ENCODE results near the gene SLC38A1. TPM values are rescaled to one million over a fixed set of nuclear protein-coding genes. Genes with fewer than 3 reads are reported as not detected.

The SLC38A1 gene
- polyA plus RNA-seq, 1 of the 3 experiments (the other 2 are of a cell fraction): 20.7 TPM

- no peaks in the 10 kb centered on the region for H3K4me1 ChIP-seq (ENCODE audit: control insufficient read depth in 1 of 2, insufficient read depth in 2 of 2, low read depth in 1 of 2, low read length in 1 of 2)
- WGBS (ENCODE audit: low lambda C conversion rate): 81% methylated on average over 5 of the region's 5 CpGs
- peak; percentile 52 for TF ChIP-seq CTCF (IDR thresholded peaks at IDR 0.05)
- TF ChIP-seq RAD21 (IDR thresholded peaks at IDR 0.05; ENCODE audit: low read length): peak; percentile 77
- peak; percentile 58 for TF ChIP-seq SMC3 (IDR thresholded peaks at IDR 0.05; ENCODE audit: low read depth, low read length)
- no peak for TF ChIP-seq TCF12 (IDR thresholded peaks at IDR 0.05)
- 0 out of 2 replicates have a peak, but pooled peaks cover 6% of the 10 kb centered on the region for H3K9me3 ChIP-seq
- H3K4me2 ChIP-seq: no peak overlapping the region
- no peak overlapping the region; a peak in 1 of 4 replicates for H3K4me3 ChIP-seq (ENCODE audit: low read depth in 2 of 2, low read length in 1 of 2)
- H3F3A ChIP-seq (replicated peaks; ENCODE audit: insufficient read depth): no peaks in the 10 kb centered on the region
- no peaks in the 10 kb centered on the region for H3K36me3 ChIP-seq (replicated peaks in 1 of 2; ENCODE audit: control insufficient read depth in 1 of 2, insufficient read depth in 2 of 2, low read length in 1 of 2)
- H4K20me1 ChIP-seq (ENCODE audit: insufficient read depth): no peaks in the 10 kb centered on the region
- H3K27me3 ChIP-seq (ENCODE audit: insufficient read depth): no peaks in the 10 kb centered on the region
- DNase-seq: peak; percentile 54
- H3K9ac ChIP-seq: no peak overlapping the region
- ChIA-PET CTCF (interaction anchor here (0.6 to 4.2 kb wide), 23 partner anchors 10 to 717 kb away, joined by 3 to 23 read pairs (median 3); no protein-coding TSS in a partner anchor), POLR2A (no interaction called here)
- H3K79me2 ChIP-seq (ENCODE audit: insufficient read depth): no peaks in the 10 kb centered on the region
- no peak overlapping the region for H2AFZ ChIP-seq (ENCODE audit: low read depth)
- no peaks in the 10 kb centered on the region for H3K9me2 ChIP-seq
- H3K27ac ChIP-seq (ENCODE audit: low read depth in 2 of 2, low read length in 1 of 2): no peak overlapping the region
These were observed 34.3 kb upstream of the SLC38A1 start for GRCh38 chr12:46303039-46303666.

DNA sequence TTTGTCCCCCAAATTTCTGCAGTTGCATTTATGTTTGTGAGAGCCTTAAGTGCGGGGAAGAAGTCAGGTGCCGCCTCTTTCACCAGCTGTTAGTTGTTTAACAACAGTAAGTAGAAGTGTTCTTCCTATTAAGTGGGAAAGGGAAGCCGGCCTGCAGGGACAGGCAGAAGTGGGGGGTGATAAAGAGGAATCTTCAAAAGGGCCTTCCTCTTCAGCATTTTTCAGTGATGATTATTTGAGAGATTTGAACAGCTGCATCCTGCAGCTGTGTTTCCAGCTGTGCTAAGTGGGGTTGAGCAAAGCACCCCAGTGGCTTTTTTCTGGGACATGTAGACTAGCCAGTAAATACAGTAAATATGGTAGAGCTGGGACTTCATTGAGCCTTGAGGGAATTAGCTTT is 32.1 kb upstream of the SLC38A1 start:
- no peaks in the 10 kb centered on the region for H3K79me2 ChIP-seq (ENCODE audit: insufficient read depth)
- ChIA-PET CTCF (interaction anchor here (0.8 to 4.2 kb wide), 4 partner anchors 147 to 178 kb away, joined by 3 to 23 read pairs (median 4); no protein-coding TSS in a partner anchor), POLR2A (no interaction called here)
- no peaks in the 10 kb centered on the region for H3K4me1 ChIP-seq (ENCODE audit: control insufficient read depth in 1 of 2, insufficient read depth in 2 of 2, low read depth in 1 of 2, low read length in 1 of 2)
- H3K9ac ChIP-seq: no peak overlapping the region
- H3K4me2 ChIP-seq: no peak overlapping the region
- no peak for DNase-seq
- H3K9me3 ChIP-seq: no peaks in the 10 kb centered on the region
- WGBS (ENCODE audit: low lambda C conversion rate): 84% methylated on average over 3 of the region's 3 CpGs
- no peaks in the 10 kb centered on the region for H3K27me3 ChIP-seq (ENCODE audit: insufficient read depth)
- no peaks in the 10 kb centered on the region for H3K9me2 ChIP-seq
- H3F3A ChIP-seq (replicated peaks; ENCODE audit: insufficient read depth): no peaks in the 10 kb centered on the region
- no peak overlapping the region for H2AFZ ChIP-seq (ENCODE audit: low read depth)
- no peak overlapping the region for H3K27ac ChIP-seq (ENCODE audit: low read depth in 2 of 2, low read length in 1 of 2)
- no peaks in the 10 kb centered on the region for H3K36me3 ChIP-seq (replicated peaks in 1 of 2; ENCODE audit: control insufficient read depth in 1 of 2, insufficient read depth in 2 of 2, low read length in 1 of 2)
- no peaks in the 10 kb centered on the region for H4K20me1 ChIP-seq (ENCODE audit: insufficient read depth)
- H3K4me3 ChIP-seq (ENCODE audit: low read depth in 2 of 2, low read length in 1 of 2): no peak overlapping the region
- TF ChIP-seq JUND (IDR thresholded peaks at IDR 0.05) (no peak), EZH2phosphoT487 (IDR thresholded peaks at IDR 0.05; ENCODE audit: borderline replicate concordance, low read depth) (no peak), USF1 (IDR thresholded peaks at IDR 0.05; ENCODE audit: borderline replicate concordance, low read depth) (no peak), RAD21 (IDR thresholded peaks at IDR 0.05; ENCODE audit: low read length) (no peak), YY1 (IDR thresholded peaks at IDR 0.05; ENCODE audit: low read depth) (no peak), GATA2 (CRISPR knock-in tag; IDR thresholded peaks at IDR 0.05) (no peak), SIN3A (IDR thresholded peaks at IDR 0.05; ENCODE audit: borderline replicate concordance, low read depth, low read length) (no peak), CHD2 (IDR thresholded peaks at IDR 0.05; ENCODE audit: low read length, partially characterized antibody) (no peak), TCF12 (IDR thresholded peaks at IDR 0.05) (no peak), CTCF (IDR thresholded peaks at IDR 0.05) (no peak), POLR2AphosphoS5 (IDR thresholded peaks at IDR 0.05; ENCODE audit: low read depth, low read length) (no peak), IRF3 (IDR thresholded peaks at IDR 0.05; ENCODE audit: low read depth, low read length) (no peak)
- TF ChIP-seq, protein P1, sequence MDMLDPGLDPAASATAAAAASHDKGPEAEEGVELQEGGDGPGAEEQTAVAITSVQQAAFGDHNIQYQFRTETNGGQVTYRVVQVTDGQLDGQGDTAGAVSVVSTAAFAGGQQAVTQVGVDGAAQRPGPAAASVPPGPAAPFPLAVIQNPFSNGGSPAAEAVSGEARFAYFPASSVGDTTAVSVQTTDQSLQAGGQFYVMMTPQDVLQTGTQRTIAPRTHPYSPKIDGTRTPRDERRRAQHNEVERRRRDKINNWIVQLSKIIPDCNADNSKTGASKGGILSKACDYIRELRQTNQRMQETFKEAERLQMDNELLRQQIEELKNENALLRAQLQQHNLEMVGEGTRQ (IDR thresholded peaks at IDR 0.05; ENCODE audit: borderline replicate concordance, low read depth, low read length): no peak
- TF ChIP-seq, protein P2, sequence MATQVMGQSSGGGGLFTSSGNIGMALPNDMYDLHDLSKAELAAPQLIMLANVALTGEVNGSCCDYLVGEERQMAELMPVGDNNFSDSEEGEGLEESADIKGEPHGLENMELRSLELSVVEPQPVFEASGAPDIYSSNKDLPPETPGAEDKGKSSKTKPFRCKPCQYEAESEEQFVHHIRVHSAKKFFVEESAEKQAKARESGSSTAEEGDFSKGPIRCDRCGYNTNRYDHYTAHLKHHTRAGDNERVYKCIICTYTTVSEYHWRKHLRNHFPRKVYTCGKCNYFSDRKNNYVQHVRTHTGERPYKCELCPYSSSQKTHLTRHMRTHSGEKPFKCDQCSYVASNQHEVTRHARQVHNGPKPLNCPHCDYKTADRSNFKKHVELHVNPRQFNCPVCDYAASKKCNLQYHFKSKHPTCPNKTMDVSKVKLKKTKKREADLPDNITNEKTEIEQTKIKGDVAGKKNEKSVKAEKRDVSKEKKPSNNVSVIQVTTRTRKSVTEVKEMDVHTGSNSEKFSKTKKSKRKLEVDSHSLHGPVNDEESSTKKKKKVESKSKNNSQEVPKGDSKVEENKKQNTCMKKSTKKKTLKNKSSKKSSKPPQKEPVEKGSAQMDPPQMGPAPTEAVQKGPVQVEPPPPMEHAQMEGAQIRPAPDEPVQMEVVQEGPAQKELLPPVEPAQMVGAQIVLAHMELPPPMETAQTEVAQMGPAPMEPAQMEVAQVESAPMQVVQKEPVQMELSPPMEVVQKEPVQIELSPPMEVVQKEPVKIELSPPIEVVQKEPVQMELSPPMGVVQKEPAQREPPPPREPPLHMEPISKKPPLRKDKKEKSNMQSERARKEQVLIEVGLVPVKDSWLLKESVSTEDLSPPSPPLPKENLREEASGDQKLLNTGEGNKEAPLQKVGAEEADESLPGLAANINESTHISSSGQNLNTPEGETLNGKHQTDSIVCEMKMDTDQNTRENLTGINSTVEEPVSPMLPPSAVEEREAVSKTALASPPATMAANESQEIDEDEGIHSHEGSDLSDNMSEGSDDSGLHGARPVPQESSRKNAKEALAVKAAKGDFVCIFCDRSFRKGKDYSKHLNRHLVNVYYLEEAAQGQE (IDR thresholded peaks at IDR 0.05; ENCODE audit: low read depth, low read length): no peak

Measured in SK-N-SH (cell line).